ENCODE measurements around the gene LGALS9B.
"Not testable (repeated sequence)": the region's sequence is repeated elsewhere in the genome, so short reads cannot be mapped to it uniquely, and the experiment has no call there.

Gene LGALS9B

GRCh38 chr17:20467447-20467846, at the start of gene LGALS9B:
TSS of gene LGALS9B (minus strand) at chr17:20467539. CDS start at chr17:20467470, 69 bp downstream.
- not testable (repeated sequence) for DNase-seq

- DNase-seq = not testable (repeated sequence)
These were observed 49.6 kb upstream of the LGALS9B start for GRCh38 chr17:20516986-20517385.

DNA sequence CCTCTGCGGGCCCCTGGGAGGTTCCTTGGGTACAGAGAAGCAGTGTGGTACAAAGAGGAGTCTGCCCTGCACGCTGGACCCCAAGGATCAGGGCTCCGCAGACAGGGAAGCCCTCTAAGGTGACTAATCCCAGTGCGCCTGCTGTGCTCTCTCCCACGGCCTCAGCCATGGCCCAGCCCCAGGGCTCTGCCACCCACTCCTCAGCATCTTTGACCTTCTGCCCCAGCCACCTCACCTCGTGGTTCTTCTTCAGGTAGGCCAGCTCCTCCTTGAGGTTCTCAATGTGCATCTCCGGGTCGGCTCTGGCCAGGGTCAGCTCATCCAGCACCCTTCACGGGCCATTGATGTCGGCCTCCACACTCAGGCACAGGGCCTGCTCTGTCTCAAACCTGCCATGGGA, 47.8 kb upstream of the LGALS9B start:
- not testable (repeated sequence) for DNase-seq

DNA sequence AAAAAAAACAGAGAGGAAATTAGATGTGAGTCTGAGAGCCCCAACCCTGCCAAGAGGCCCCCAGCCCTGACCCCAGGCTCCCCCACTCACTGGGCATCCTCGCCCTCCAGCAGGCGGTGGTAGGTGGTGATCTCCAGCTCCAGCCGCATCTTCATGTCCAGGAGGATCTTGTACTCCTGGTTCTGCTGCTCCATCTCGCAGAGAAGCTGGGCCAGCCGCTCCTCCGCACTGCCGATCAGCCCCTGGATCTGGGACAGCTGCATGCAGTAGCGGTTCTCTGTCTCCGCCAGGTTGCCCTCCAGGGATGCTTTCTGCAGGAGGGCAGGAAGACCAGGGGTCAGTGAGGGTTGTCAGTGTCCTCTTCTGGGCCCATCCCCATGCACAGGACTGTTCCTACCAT, 46.2 kb upstream of the LGALS9B start:
- not testable (repeated sequence) for DNase-seq

DNA sequence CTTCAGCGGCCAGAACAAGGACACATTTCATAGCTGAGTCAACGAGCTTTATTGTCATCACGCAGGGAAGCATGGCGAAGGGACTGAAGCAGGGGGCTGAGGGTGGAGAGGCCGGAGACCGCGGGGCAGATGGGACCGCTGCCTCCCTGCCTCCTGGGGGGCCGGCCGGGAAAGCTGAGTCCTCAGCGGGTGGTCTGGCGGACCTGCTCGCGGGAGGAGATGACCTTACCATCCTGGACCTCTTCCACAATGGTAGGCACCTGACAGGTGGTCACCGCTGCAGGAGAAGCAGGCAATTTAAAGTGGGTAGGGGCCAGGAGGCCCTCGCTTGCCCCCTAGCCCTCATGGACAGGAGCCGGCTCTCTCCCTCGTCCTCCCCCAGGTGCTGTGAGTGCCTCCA, 45.0 kb upstream of the LGALS9B start:
- DNase-seq = not testable (repeated sequence)

DNA sequence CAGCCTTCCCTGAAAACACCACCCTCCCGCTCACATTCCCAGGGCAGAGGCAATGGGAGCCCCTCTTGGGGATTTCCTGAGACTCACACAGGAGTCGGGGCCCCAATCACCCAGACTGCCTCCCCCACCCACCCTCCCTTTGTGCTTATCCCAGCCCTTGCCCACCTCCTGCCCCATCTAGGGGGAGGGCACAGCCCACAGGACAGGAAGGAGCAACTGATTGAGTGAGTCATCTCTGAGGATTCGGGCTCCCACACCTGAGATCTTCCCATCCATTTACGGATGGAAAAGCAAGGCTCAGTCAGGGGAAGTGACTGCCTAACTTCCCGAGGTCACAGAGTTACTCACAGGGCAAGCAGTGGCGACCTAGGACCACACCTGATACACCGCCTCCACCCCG, 44.4 kb upstream of the LGALS9B start:
- not testable (repeated sequence) for DNase-seq

DNA sequence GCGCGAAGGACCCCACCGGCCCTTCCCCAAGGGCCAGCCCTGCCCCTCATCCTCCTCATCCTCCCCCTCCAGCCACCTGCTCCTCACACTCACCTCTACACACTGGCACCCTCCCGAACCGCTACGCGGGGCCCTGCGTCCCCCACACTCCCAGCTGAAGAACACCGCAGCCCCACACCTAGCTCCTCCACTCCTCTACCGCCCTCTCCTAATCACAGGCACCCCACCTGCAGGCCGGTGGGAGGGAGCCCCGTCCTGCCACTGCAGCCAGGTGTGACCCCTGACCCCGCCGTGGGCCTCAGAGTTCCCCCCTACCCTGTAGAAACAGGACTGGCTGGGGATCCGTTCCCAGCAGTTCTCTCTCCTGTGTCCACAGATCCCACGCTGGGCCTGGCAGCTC, 38.0 kb upstream of the LGALS9B start:
- not testable (repeated sequence) for DNase-seq

GRCh38 chr17:20504388-20505066, 37.2 kb upstream of the LGALS9B start:
- not testable (repeated sequence) for DNase-seq

DNA sequence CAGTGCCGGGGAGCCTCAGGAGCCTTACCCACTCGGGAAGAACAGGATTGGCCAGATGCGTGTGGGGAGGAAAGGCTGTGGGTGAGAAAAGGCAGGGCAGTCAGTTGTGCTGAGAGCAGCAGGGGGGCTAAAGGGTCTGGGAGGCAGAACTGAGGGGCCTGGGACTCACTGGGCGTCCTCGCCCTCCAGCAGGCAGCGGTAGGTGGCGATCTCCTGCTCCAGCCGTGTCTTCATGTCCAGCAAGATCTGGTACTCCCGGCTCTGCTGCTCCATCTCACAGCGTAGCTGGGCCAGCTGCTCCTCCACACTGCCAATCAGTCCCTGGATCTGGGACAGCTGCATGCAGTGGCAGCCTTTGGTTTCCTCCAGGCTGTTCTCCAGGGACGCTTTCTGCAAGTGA, 34.6 kb upstream of the LGALS9B start:
- not testable (repeated sequence) for DNase-seq

GRCh38 chr17:20500346-20500745, 33.0 kb upstream of the LGALS9B start:
- DNase-seq = not testable (repeated sequence)

GRCh38 chr17:20495420-20495819, 28.1 kb upstream of the LGALS9B start:
- not testable (repeated sequence) for DNase-seq

GRCh38 chr17:20494735-20495134, 27.4 kb upstream of the LGALS9B start:
- not testable (repeated sequence) for DNase-seq

DNA sequence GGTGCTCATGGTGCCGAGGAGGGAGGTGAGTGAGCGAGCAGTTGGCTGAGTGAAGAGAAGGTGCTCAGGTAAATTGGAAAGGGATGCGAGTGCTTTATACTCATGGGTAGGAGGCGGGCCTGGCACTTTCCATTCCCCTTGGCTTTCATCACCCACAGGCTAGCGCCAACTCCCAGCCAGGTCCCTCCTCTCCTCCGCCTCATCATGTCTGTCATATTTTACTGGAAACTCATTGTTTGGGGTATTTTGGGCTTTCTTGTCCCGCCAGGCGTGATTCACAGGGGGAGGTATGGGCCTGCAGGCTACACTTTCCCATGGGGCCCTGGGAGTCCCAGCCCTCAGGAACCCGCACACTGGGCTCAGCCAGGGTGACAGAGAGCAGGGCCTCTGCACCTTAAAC, 26.8 kb upstream of the LGALS9B start:
- not testable (repeated sequence) for DNase-seq

DNA sequence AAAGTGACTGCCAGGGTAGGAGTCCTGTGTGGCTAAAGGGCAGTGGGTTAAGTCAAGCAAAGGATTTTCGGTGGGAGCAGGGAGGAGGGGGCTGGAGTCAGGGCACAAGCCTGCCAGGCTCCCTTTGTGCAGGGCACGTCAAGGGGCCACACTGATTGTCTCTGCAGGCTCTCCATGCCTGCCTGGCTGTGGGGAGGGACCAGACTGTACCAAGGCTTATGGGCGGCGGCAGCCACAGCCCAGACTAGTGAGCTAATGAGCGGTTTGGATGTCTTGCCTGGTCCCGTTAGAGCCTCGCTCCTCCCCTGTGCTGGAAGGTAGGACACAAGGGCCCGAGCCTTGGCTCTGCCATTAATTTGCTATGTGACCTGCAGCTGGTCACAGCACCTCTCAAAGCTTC, 25.6 kb upstream of the LGALS9B start:
- DNase-seq = not testable (repeated sequence)

DNA sequence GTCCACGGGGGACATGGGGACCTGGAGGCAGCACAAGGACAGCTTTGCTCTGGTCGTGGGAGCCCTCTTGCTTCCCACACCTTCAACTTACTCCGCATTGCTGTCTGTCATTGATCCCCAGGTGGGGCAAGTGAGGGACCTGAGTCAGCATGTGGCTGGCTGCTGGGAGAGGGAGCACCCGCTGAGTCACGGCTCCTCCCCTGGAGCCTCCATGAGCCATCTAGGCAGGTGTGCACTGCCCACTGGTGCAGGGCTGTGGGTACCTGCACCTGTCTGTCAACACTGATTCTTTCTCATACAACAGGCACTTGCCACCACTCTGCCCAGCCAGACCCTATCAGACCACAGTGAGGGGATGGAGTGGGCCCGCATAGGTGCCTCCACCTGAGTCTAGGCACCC, 24.8 kb upstream of the LGALS9B start:
- DNase-seq = not testable (repeated sequence)

DNA sequence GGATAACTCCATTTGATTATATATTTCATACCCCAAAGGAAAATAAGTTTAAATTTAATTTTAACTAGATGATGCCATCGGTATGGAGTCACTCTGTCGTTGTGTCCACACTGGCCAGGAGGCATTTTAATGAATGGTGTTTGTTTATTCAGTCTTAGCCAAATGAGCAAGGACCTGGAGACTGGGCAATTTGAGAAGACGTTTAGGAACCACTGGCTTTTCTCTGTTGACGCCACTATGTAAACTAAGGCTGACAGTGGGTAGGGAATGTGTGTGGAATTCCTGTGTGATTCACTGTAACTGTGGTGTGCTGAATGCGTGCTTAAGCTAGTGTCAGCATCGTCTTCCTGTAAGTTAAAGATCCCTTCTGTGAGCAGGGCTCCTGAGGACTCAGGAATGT, 17.6 kb upstream of the LGALS9B start:
- DNase-seq = not testable (repeated sequence)

GRCh38 chr17:20479889-20480591, 12.7 kb upstream of the LGALS9B start:
- DNase-seq = not testable (repeated sequence)

GRCh38 chr17:20477398-20478071, 10.2 kb upstream of the LGALS9B start:
- not testable (repeated sequence) for DNase-seq

DNA sequence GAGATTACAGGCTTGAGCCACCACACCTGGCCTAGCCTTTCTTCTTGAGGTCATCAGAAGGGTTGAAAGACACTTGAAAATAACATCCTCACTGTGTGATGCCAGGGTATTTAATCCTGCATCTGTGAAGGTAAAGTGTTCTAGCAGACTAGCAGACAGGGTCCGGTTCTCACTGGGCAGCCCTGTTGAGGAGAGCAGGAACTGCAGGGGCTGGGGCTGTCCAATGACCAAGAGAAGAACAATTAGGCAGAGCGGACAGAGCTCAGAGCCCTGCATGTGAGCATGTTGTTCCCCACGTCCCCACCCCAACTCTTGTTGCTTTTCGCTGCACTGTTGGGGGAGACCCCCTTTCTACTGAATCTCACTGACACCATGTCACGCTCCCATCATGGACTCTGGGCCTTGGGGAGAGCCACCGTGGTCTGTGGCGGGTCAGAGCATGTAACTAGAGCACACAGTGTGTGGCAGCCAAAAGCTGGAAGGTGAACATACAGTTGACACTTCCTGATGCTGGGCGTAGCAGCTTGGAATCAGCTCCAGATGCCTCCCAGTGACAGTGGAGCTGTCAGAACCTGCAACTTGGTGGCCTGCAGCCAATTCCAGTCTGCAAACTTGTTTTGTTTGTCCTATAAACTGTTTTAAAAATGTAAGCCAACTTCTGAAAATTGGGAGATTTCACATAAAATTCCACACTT, 7.9 kb upstream of the LGALS9B start:
- not testable (repeated sequence) for DNase-seq

DNA sequence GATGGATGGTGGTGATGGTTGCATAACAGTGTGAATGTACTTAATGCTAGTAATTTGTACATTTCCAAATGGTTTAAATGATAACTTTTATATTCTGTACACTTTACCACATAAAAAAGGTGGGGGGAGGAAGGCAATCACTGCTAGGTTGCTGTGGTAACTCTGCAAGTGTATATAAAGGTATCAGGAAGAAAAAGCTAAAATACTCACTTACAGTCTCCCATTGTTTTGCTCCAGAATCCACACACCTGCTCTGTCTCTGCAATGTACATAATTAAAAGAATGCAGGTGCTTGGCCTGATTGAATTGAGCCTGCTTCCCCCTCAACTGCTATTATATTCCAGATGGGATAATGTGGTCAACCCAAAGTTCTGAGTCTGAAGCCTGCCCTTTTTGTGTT, 6.7 kb upstream of the LGALS9B start:
- not testable (repeated sequence) for DNase-seq

DNA sequence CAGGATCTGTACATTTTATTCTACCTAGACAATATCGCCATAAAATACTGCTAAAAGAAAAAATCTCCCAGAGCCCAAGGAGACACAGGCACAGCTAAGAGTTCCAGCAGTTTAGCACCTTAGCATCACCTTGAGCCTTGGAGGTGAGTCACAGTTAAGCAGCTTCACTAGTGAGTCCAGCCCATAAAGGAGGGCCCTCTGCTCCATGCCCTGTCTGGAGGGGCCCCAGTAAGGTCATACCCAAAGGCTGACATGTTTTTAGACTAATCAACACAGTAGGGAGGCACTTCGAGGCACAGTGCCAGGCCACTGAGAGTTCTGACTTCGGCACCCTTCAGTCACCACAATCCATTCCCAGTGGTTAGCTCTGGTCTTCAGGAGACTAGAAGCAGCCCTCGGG, 2.6 kb upstream of the LGALS9B start:
- not testable (repeated sequence) for DNase-seq

- DNase-seq = not testable (repeated sequence)
These were observed 1.8 kb upstream of the LGALS9B start for GRCh38 chr17:20469107-20469506.

GRCh38 chr17:20466999-20467398, 340 bp downstream of the LGALS9B start:
- not testable (repeated sequence) for DNase-seq
